HEK293 (cell line): ENCODE data around the gene FOXD1.
"Not testable (repeated sequence)": the region's sequence is repeated elsewhere in the genome, so short reads cannot be mapped to it uniquely, and the experiment has no call there.

Experiments
- CTCF ChIA-PET: fragments of 350-600 bp; formaldehyde crosslinking; extraction: SDS; loops from one replicate; lab custom pipeline; 2021; ENCODE audit warnings: antibody characterized with exemption; lab: Yijun Ruan, JAX
- POLR2A ChIA-PET: fragments of 300-600 bp; formaldehyde crosslinking; extraction: SDS; loops from one replicate; lab custom pipeline; 2020; ENCODE audit warnings: antibody characterized with exemption, inconsistent platforms; lab: Yijun Ruan, JAX
- H3K27ac ChIP-seq: fragments of 200-500 bp; sonication (Bioruptor generic); 2 replicates; pipeline ENCODE4 v1.5.1; 2014; ENCODE audit warnings: low read depth, low read length, control low read depth, inconsistent platforms; ENCODE audit errors: extremely low read depth
- H3K36me3 ChIP-seq, 2 experiments: fragments of 200-500 bp in 1 of 2; sonication (Bioruptor generic) in 1 of 2; 1 replicate in 1 of 2; 2 replicates in 1 of 2; pipeline ENCODE4 v1.5.1; 2014 to 2017; ENCODE audit warnings: inconsistent platforms in 2 of 2, low read length in 2 of 2; ENCODE audit not compliant: control insufficient read depth in 2 of 2, insufficient read depth in 1 of 2
- H3K4me1 ChIP-seq: fragments of 200-500 bp; sonication (Bioruptor generic); 2 replicates; pipeline ENCODE4 v1.5.1; 2014; ENCODE audit warnings: mild to moderate bottlenecking, low read length, inconsistent platforms; ENCODE audit not compliant: control insufficient read depth, insufficient read depth
- H3K4me3 ChIP-seq: 2 replicates; pipeline ENCODE4 v1.5.1; 2011; ENCODE audit warnings: low read depth, mild to moderate bottlenecking, control low read depth, low read length, moderate library complexity
- H3K9me3 ChIP-seq: fragments of 200-500 bp; sonication (Bioruptor generic); 2 replicates; pipeline ENCODE4 v1.5.1; 2014; ENCODE audit warnings: low read depth, low read length, inconsistent platforms; ENCODE audit not compliant: control insufficient read depth, insufficient read depth
- CTCF ChIP-seq: fragments of 450-650 bp; formaldehyde crosslinking; IDR thresholded peaks from 2 replicates; pipeline ENCODE4 v1.5.1; 2016; ENCODE audit warnings: missing biosample characterization, missing genetic modification characterization
- INSM2 ChIP-seq: fragments of 450-650 bp; formaldehyde crosslinking; IDR thresholded peaks from 2 replicates; pipeline ENCODE4 v1.5.1; 2016; ENCODE audit warnings: missing biosample characterization, missing genetic modification characterization
- KLF7 ChIP-seq: fragments of 450-650 bp; formaldehyde crosslinking; IDR thresholded peaks from 2 replicates; pipeline ENCODE4 v1.5.1; 2016; ENCODE audit warnings: missing biosample characterization, missing genetic modification characterization, borderline replicate concordance
- SCRT2 ChIP-seq: fragments of 450-650 bp; formaldehyde crosslinking; IDR thresholded peaks from 2 replicates; pipeline ENCODE4 v1.5.1; 2016; ENCODE audit warnings: missing biosample characterization, missing genetic modification characterization
- ZBTB1 ChIP-seq: fragments of 450-650 bp; formaldehyde crosslinking; IDR thresholded peaks from 2 replicates; pipeline ENCODE4 v1.5.1; 2016; ENCODE audit warnings: missing biosample characterization, missing genetic modification characterization
- ZNF239 ChIP-seq: fragments of 450-650 bp; formaldehyde crosslinking; IDR thresholded peaks from 2 replicates; pipeline ENCODE4 v1.5.1; 2016; ENCODE audit warnings: missing biosample characterization, missing genetic modification characterization
- ZNF366 ChIP-seq: fragments of 450-650 bp; formaldehyde crosslinking; conservative IDR thresholded peaks from 2 replicates; pipeline ENCODE4 v1.5.1; 2016; ENCODE audit warnings: missing biosample characterization, missing genetic modification characterization
- ZNF510 ChIP-seq: fragments of 450-650 bp; formaldehyde crosslinking; IDR thresholded peaks from 2 replicates; pipeline ENCODE4 v1.5.1; 2018; ENCODE audit warnings: mild to moderate bottlenecking, missing genetic modification characterization, missing biosample characterization; ENCODE audit not compliant: insufficient replicate concordance
- ZNF596 ChIP-seq: fragments of 450-650 bp; IDR thresholded peaks from 2 replicates; pipeline ENCODE4 v1.5.0; 2018; ENCODE audit warnings: missing biosample characterization, mild to moderate bottlenecking, missing genetic modification characterization, moderate library complexity
- ZNF677 ChIP-seq: fragments of 450-650 bp; IDR thresholded peaks from 2 replicates; pipeline ENCODE4 v1.5.0; 2018; ENCODE audit warnings: missing biosample characterization, mild to moderate bottlenecking, missing genetic modification characterization, moderate library complexity
- ZNF843 ChIP-seq: fragments of 450-650 bp; formaldehyde crosslinking; IDR thresholded peaks from 2 replicates; pipeline ENCODE4 v1.5.1; 2016; ENCODE audit warnings: missing biosample characterization, missing genetic modification characterization

Gene FOXD1

GRCh38 chr5:73488806-73489205, 40.2 kb upstream of the FOXD1 start:
- no peak for TF ChIP-seq INSM2 (tag by site-specific recombination)
- Histone ChIP-seq H3K4me1 (no peaks in the 10 kb centered on the region), H3K36me3 (no peaks in the 10 kb centered on the region), H3K9me3 (no peaks in the 10 kb centered on the region), H3K27ac (no peak overlapping the region), H3K4me3 (no peak overlapping the region)
- ChIA-PET POLR2A (no interaction called here), CTCF (interaction anchor here (1.7 to 1.8 kb wide), 2 partner anchors 34 to 38 kb away, joined by 3 to 8 read pairs; no protein-coding TSS in a partner anchor)

- ChIA-PET POLR2A (no interaction called here), CTCF (interaction anchor here (1.0 to 2.0 kb wide), 4 partner anchors 9 to 37 kb away, joined by 3 to 8 read pairs (median 4); no protein-coding TSS in a partner anchor)
- no peak overlapping the region for H3K27ac ChIP-seq
- TF ChIP-seq ZNF843 (tag by site-specific recombination) (no peak), ZNF677 (no peak), SCRT2 (tag by site-specific recombination) (no peak), ZNF510 (tag by site-specific recombination) (no peak), ZNF239 (tag by site-specific recombination) (no peak), CTCF (no peak), ZBTB1 (tag by site-specific recombination) (no peak)
- no peak overlapping the region for H3K4me3 ChIP-seq
- H3K4me1 ChIP-seq, result no peaks in the 10 kb centered on the region
- H3K9me3 ChIP-seq, result no peaks in the 10 kb centered on the region
- H3K36me3 ChIP-seq, result no peaks in the 10 kb centered on the region
Measured at GRCh38 chr5:73487815-73488214, 39.2 kb upstream of the FOXD1 start.

- not testable (repeated sequence) for H3K27ac ChIP-seq
- CTCF ChIA-PET, result interaction anchor here (0.6 to 2.0 kb wide), 6 partner anchors 10 to 1295 kb away, joined by 3 to 8 read pairs (median 4); no protein-coding TSS in a partner anchor
Measured at GRCh38 chr5:73487257-73487656, 38.7 kb upstream of the FOXD1 start.

GRCh38 chr5:73486119-73486899, 37.7 kb upstream of the FOXD1 start:
- ChIA-PET POLR2A (interaction anchor here (1.7 kb wide), 1 partner anchor 12 kb away, joined by 5 read pairs; the partner anchor contains the start of gene BTF3), CTCF (interaction anchor here (0.7 to 2.0 kb wide), 3 partner anchors 9 to 33 kb away, joined by 3 to 6 read pairs (median 4); no protein-coding TSS in a partner anchor)
- Histone ChIP-seq H3K27ac (no peak overlapping the region), H3K4me1 (no peaks in the 10 kb centered on the region)
- TF ChIP-seq ZNF366 (tag by site-specific recombination) (peak; percentile 84), ZNF596 (peak; percentile 43; the same call in 1 of the 2 replicates), KLF7 (no peak)
- TF ChIP-seq, all 188 proteins: peak for 2
- Histone ChIP-seq H3K36me3 (no peaks in the 10 kb centered on the region), H3K4me3 (no peak overlapping the region), H3K9me3 (no peaks in the 10 kb centered on the region)

More at GRCh38 chr5:73487257-73487656, 38.7 kb upstream of the FOXD1 start:
- not testable (repeated sequence) for H3K4me3 ChIP-seq, H3K36me3 ChIP-seq, H3K9me3 ChIP-seq, H3K4me1 ChIP-seq
- POLR2A ChIA-PET, result interaction anchor here (1.7 kb wide), 1 partner anchor 11 kb away, joined by 5 read pairs; the partner anchor contains the start of gene BTF3
